ENCODE measurements around the gene TNFAIP6.
"Not testable (repeated sequence)": the region's sequence is repeated elsewhere in the genome, so short reads cannot be mapped to it uniquely, and the experiment has no call there.

The TNFAIP6 gene

DNA sequence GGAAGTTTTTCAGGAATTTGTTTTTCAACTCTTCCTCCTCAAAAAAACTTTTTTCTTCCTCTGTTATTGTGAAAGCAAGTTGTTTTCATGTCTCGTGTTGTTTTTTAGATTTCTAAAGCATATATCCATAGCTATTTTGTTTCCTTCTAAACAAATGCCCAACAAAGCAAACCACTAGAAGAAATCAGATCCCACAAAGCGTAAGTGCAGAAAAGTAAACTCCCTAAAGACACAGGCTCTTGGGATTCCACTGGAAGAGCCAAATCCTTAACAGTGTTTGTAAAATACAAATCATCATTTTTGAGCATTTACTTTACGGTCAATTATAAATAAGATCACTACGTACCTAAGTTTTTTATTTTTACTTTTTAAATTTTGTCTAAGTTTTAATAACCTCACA, 30.6 kb downstream of the TNFAIP6 start:
- no peak for TF ChIP-seq ZNF274 (IDR thresholded peaks at IDR 0.05; ENCODE audit: low read depth, low read length)
- no peak overlapping the region for H3K4me3 ChIP-seq (ENCODE audit: low read length)

DNA sequence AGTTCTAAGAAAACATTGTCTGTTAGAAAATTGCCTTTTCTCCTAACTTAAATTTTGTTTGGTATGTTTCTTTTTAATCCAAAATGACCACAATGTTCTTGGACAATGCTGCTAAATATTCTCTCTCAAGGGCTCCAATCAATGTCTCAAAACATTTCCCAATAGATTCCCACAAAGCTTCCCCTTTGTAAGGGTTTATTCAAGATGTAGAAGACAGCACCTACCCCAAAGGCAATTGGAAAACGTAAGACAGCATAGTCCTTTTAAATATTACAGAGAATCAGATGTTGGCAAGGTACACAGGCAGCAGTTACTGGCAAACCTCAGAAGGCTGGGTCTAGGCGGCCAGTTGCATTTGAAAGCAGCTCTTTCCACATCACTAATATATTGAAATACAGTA, 34.0 kb downstream of the TNFAIP6 start:
- H3K4me3 ChIP-seq (ENCODE audit: low read length), result no peak overlapping the region
- TF ChIP-seq ZNF274 (IDR thresholded peaks at IDR 0.05; ENCODE audit: low read depth, low read length), result no peak

DNA sequence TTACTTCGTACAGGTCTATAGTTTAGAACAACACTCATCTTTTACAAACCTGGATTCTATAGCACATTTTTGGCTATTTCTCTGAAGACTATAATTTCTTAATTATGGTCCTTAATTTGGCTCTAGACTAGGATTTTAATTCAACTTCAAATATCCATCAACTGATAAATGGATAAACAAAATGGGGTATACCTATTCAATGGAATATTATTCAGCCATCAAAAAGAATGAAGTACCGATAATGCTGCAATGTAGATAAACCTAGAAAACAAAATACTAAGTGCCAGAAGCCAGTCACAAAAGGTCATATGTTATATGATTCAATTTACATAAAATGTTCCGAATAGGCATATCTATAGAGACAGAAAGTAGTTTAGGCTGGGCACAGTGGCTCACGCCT, 37.1 kb downstream of the TNFAIP6 start:
- TF ChIP-seq ZNF274 (IDR thresholded peaks at IDR 0.05; ENCODE audit: low read depth, low read length), result no peak
- no peak overlapping the region for H3K4me3 ChIP-seq (ENCODE audit: low read length)

DNA sequence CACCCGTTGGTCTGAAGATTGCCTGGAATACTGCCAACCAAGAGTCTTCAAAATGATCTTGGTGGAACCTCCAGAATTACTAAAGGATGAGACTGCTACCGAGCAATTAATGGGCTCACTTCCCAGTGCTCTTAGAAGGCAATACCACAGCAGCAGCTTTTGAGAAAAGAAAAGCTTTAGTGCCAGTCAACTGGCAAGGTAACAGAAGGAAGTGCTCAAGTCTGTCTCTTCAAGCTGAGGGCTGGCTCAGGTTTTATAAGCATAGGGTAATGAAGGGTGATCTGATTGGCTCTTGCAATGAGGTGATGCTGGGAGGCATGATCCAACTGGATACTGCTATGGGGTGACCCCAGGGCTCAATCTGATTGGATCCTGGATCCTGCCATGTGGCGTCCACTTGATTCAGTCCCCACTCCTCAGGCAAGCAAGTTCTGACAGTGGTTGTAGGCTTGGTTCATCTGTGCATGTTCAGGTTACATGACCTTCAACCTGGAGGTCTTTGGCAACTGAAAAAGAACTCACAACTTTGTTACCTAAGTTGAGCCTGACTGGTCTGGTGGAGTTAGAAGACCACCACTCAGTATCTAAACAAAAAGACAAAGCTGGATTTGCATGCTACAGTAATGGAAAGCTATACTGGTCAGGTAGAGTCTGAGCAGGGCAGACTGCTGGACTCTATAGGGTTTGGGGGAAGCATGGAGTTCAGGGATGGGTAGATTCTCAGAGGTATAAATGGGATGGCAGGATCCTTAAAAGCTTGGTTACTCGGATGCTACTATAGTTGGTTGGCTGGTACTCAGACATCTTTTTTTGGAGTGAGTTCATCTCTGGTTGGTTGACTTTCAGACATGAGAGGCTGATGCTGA, 38.4 kb downstream of the TNFAIP6 start:
- no peak for TF ChIP-seq ZNF274 (IDR thresholded peaks at IDR 0.05; ENCODE audit: low read depth, low read length)
- H3K4me3 ChIP-seq (ENCODE audit: low read length), result no peak overlapping the region

DNA sequence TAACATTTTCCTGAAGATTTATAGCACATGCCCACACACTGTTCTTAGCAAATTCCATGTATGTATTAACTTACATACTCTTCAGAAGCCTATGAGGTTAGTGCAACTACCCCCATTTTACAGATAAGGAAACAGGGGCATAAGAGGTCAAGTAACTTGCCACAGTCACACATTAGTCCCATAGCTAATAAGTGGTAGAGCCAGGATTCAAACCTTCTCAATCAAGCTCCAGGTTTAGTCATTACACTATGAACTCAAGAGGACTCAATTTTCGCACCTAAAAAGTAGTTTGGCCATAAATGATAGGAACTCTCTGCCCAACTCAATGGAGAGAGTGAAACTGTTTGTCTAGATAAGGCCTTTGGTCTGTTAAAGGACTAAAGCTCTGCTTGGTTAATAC, 42.6 kb downstream of the TNFAIP6 start:
- no peak overlapping the region for H3K4me3 ChIP-seq (ENCODE audit: low read length)
- TF ChIP-seq ZNF274 (IDR thresholded peaks at IDR 0.05; ENCODE audit: low read depth, low read length), result no peak

DNA sequence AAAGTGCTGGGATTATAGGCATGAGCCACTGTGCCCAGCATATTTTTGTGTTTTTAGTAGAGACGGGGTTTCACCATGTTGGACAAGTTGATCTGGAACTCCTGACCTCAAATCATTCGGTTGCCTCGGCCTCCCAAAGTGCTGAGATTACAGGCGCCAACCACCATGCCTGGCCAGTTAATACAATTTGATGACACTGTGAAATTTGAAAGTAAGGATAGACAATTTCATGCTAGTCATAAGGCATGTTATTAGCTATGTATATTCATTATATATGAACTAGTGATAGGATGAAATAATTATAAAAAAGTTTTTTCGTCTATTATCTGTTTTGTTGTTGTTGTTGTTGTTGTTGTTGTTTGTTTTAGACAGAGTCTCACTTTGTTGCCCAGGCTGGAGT, 43.8 kb downstream of the TNFAIP6 start:
- no peak overlapping the region for H3K4me3 ChIP-seq (ENCODE audit: low read length)
- no peak for TF ChIP-seq ZNF274 (IDR thresholded peaks at IDR 0.05; ENCODE audit: low read depth, low read length)

DNA sequence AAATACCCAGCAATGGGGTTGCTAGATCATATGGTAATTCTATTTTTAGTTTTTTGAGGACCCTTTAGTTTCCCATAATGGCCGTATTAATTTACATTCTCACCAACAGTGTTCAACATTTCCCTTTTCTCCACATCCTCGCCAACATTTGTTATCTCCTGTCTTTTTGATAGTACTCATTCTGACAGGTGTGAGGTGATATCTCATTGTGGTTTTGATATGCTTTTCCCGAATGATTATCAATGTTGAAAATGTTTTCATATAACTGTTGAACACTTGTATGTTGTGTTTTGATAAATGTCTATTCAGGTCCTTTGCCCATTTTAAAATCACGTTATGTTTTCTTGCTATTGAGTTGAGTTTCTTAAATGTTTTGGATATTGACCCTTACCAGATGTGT, 46.5 kb downstream of the TNFAIP6 start:
- no peak for TF ChIP-seq ZNF274 (IDR thresholded peaks at IDR 0.05; ENCODE audit: low read depth, low read length)

DNA sequence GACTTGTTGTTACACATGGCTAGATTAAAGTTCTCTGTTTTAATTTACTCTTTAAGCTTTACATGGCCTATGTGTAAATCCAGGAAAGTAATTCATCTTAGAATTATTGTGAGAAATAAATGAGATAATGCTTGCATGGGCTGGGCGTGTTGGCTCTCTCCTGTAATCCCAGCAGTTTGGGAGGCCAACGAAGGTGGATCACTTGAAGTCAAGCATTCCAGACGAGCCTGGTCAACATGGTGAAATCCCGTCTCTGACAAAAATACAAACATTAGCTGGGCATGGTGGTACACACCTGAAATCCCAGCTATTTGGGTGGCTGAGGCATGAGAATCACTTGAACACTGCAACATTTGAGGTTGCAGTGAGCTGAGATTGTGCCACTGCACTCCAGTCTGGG, 48.0 kb downstream of the TNFAIP6 start:
- no peak overlapping the region for H3K4me3 ChIP-seq (ENCODE audit: low read length)
- TF ChIP-seq ZNF274 (IDR thresholded peaks at IDR 0.05; ENCODE audit: low read depth, low read length), result no peak

More for the DNA sequence above, 46.5 kb downstream of the TNFAIP6 start:
- no peak overlapping the region for H3K4me3 ChIP-seq (ENCODE audit: low read length)

DNA sequence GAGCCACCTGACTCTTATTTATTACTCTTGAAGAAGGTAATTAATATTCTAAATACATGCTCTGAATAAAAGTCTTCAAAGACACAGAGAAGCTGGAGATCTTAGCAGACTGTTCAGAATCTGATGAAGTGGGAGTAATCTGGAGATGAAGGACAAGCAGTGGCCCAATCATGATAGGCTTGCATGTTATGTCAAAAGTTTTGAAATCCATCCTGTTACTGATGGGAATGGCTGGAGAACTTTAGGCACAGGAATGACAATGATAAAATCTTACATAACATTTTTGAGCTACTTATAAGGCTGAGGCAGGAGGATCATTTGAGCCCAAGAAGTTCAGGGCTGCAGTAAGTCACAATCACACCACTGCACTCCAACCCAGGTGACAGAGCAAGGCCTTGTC, 49.9 kb downstream of the TNFAIP6 start:
- no peak overlapping the region for H3K4me3 ChIP-seq (ENCODE audit: low read length)
- TF ChIP-seq ZNF274 (IDR thresholded peaks at IDR 0.05; ENCODE audit: low read depth, low read length), result no peak

DNA sequence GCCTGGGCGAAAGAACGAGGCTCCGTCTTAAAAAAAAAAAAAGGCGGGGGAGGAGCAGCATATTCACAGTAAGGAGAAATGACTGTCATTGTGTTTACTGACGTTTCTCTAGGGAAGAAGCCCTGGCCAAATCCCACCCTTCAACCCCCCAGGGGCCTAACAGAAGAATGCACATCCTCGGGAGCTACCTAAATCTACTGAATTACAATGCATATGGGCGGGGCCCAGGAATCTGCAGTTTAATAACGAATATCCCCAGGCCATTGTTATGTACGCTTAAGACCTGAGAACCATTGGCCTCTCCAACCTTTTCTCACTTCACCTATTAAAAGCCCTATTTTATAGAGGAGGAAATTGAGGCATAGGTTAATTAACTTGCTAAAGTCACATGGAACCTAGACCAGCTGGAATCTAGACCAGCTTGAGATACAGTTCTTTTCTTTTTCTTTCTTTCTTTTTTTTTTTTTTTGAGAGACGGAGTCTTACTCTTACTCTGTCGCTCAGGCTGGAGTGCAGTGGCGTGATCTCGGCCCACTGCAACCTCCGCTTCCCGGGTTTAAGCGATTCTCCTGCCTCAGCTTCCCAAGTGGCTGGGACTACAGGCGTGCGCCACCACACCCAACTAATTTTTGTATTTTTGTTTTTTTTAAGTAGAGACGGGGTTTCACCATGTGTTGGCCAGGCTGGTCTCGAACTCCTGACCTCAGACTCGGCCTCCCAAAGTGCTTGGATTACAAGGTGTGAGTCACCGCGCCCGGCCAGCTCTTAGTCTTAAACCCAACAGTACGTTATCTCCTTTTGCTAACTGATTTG, 51.6 kb downstream of the TNFAIP6 start:
- no peak for TF ChIP-seq ZNF274 (IDR thresholded peaks at IDR 0.05; ENCODE audit: low read depth, low read length)
- peak overlapping the region; percentile 73; the same call in 1 of the 2 replicates for H3K4me3 ChIP-seq (ENCODE audit: low read length)

DNA sequence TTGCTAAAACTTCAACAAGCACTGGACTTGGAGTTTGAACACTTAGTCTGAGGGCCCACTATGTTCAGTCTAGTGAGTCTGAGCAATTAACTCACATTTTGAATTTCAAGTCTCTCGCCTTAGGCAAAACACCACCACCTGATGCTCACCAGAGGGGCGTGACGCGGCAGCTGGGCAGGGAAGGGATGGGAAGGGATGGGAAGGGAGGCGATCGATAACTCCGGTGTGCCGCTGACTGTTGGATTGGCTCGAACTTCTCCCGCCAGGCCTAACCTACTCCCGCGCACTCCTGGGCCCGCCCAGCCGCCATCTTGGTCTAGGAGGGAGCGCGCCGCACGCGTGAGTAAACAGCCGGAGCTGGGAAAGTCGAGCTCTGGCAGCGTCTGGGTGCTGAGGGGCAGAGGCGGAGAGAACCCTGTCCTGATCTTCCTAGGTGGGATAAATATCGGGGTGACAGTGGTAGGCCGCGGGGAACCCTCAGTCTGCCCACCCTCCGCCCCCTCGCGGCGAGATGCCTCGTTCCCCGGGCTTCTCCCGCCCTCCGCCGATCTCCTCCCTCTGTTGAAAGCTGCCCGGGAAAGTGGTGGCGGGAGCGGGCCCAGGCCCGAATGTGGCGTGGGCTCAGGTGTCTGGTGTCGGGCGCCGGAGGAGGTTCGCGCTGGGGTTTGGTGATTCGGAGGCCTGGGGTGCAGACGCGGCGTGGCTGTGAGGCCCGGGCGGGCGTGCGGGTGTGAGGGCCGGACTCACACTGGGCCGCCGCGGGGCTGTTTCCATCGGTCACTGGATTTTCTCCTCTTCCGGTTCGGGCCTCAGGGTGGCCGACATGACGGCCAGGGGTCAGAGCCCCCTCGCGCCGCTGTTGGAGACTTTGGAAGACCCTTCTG, 52.5 kb downstream of the TNFAIP6 start, which contains the start of gene RIF1:
RIF1 (plus strand) TSS at position 302 of the 884 bp plus-strand sequence; CDS start at position 824, 522 bp downstream.
- no peak for TF ChIP-seq ZNF274 (IDR thresholded peaks at IDR 0.05; ENCODE audit: low read depth, low read length)
- peak within 1 kb of the TSS; percentile 73 for H3K4me3 ChIP-seq (ENCODE audit: low read length)

DNA sequence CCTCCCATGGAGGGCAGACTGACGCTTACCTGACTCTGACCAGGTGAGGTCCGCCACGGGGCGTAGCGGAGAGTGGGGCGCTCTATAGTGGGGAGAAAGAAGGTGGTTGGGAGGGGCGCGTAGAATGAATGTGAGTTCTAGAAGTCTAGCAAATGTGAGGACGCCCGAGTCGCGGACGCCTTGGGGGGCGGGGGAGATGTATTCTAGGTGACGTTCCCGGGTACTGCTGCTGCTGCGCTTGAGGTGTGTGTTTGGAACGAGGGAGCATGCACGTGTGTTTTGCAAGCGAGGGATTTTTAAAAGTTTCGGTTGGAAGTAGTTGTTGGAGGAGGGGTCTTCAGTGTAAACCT, 53.1 kb downstream of the TNFAIP6 start:
- TF ChIP-seq ZNF274 (IDR thresholded peaks at IDR 0.05; ENCODE audit: low read depth, low read length), result no peak

DNA sequence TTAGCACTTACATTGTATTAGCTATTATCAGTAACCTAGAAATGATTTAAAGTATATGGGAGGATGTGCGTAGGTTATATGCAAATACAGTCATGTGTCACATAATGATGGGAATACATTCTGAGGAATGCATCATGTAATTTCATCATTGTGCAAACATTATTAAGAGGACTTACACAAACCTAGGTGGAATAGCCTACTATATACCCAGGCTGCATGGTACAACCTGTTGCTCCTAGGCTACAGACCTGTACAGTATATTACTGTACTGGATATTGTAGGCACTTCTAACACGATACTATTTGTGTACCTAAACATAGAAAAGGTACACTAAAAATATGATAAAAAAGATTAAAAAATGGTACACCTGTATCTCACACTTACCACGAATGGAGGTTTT, 60.3 kb downstream of the TNFAIP6 start:
- no peak overlapping the region for H3K4me3 ChIP-seq (ENCODE audit: low read length)
- no peak for TF ChIP-seq ZNF274 (IDR thresholded peaks at IDR 0.05; ENCODE audit: low read depth, low read length)

More for the DNA sequence above, 53.1 kb downstream of the TNFAIP6 start:
- peak overlapping the region; percentile 73 for H3K4me3 ChIP-seq (ENCODE audit: low read length)

DNA sequence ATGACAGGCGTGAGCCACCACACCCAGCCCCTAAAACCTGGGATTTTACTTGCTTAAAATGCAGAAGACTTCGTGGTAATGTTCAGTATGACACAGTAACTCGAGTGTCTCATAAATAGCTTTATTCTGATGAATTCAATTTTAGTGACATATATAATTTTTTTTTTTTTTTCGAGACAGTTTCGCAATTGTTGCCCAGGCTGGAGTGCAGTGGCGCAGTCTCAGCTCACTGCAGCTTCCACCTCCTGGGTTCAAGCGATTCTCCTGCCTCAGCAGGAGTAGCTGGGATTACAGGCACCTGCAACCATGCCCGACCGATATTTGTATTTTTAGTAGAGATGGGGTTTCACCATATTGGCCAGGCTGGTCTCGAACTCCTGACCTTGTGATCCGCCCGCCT, 64.3 kb downstream of the TNFAIP6 start:
- not testable (repeated sequence) for H3K4me3 ChIP-seq (ENCODE audit: low read length)
